ENCODE results near the gene LATS2.

The LATS2 gene

GRCh38 chr13:21013682-21014038 lies 47.7 kb downstream of the LATS2 start:
- no peak for DNase-seq

GRCh38 chr13:21012841-21013681 lies 48.3 kb downstream of the LATS2 start:
- no peak for DNase-seq

- no peak for DNase-seq
Observed at GRCh38 chr13:21012211-21012610, 49.2 kb downstream of the LATS2 start.

GRCh38 chr13:21011378-21011777 lies 50.0 kb downstream of the LATS2 start:
- no peak for DNase-seq

GRCh38 chr13:21010621-21011020 lies 50.8 kb downstream of the LATS2 start:
- no peak for DNase-seq

- DNase-seq: no peak
Observed at GRCh38 chr13:21009036-21009435, 52.4 kb downstream of the LATS2 start.

GRCh38 chr13:21008026-21008425 lies 53.4 kb downstream of the LATS2 start:
- DNase-seq: no peak

- DNase-seq: no peak
Observed at GRCh38 chr13:21006141-21007005, 55.0 kb downstream of the LATS2 start.

GRCh38 chr13:21005193-21005592 lies 56.2 kb downstream of the LATS2 start:
- no peak for DNase-seq

- no peak for DNase-seq
Observed at GRCh38 chr13:21001471-21001870, 59.9 kb downstream of the LATS2 start.

GRCh38 chr13:21000647-21001046 lies 60.7 kb downstream of the LATS2 start:
- DNase-seq: no peak

- no peak for DNase-seq
Observed at GRCh38 chr13:20998649-20999415, 62.6 kb downstream of the LATS2 start.

GRCh38 chr13:20997301-20998161 lies 63.9 kb downstream of the LATS2 start:
- DNase-seq: no peak

GRCh38 chr13:20995245-20995838 lies 66.0 kb downstream of the LATS2 start:
- DNase-seq: no peak

GRCh38 chr13:20994441-20994821 lies 67.0 kb downstream of the LATS2 start:
- DNase-seq: no peak

- no peak for DNase-seq
Observed at GRCh38 chr13:20993661-20994440, 67.5 kb downstream of the LATS2 start.

- DNase-seq: no peak
Observed at GRCh38 chr13:20993211-20993610, 68.2 kb downstream of the LATS2 start.

- DNase-seq: no peak
Observed at GRCh38 chr13:20991741-20992520, 69.5 kb downstream of the LATS2 start.

- DNase-seq: no peak
Observed at GRCh38 chr13:20990910-20991525, 70.4 kb downstream of the LATS2 start.

Measured in NK-92 treated with Interleukin-12 subunit alpha and Interleukin-12 subunit beta, amount 100 ng/mL, for 24 hours (cell line).